Activated CD8-positive, alpha-beta memory T cell treated with anti-CD3 and anti-CD28 coated beads for 36 hours (primary cell): ENCODE data around the gene ACAP1. TPM values are rescaled to one million over a fixed set of nuclear protein-coding genes. Genes with fewer than 3 reads are reported as not detected.

Experiments used
- CTCF ChIA-PET: fragments of 350-600 bp; sonication (Branson Sonifier 250); formaldehyde crosslinking; loops from one replicate; lab custom pipeline; 2021; ENCODE audit warnings: antibody characterized with exemption; lab: Charles Lee
- POLR2A ChIA-PET: fragments of 350-600 bp; sonication (Branson Sonifier 250); formaldehyde crosslinking; loops from one replicate; lab custom pipeline; 2021; ENCODE audit warnings: antibody characterized with exemption; lab: Charles Lee
- total RNA-seq, 2 experiments: library from RNA; stranded (reverse); gene quantifications; one replicate each; pipeline ENCODE4 v1.2.3, GENCODE V29; 2021

ACAP1 gene, protein sequence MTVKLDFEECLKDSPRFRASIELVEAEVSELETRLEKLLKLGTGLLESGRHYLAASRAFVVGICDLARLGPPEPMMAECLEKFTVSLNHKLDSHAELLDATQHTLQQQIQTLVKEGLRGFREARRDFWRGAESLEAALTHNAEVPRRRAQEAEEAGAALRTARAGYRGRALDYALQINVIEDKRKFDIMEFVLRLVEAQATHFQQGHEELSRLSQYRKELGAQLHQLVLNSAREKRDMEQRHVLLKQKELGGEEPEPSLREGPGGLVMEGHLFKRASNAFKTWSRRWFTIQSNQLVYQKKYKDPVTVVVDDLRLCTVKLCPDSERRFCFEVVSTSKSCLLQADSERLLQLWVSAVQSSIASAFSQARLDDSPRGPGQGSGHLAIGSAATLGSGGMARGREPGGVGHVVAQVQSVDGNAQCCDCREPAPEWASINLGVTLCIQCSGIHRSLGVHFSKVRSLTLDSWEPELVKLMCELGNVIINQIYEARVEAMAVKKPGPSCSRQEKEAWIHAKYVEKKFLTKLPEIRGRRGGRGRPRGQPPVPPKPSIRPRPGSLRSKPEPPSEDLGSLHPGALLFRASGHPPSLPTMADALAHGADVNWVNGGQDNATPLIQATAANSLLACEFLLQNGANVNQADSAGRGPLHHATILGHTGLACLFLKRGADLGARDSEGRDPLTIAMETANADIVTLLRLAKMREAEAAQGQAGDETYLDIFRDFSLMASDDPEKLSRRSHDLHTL
- 100 to 1,000 TPM; 234 to 241 TPM for total RNA-seq

DNA sequence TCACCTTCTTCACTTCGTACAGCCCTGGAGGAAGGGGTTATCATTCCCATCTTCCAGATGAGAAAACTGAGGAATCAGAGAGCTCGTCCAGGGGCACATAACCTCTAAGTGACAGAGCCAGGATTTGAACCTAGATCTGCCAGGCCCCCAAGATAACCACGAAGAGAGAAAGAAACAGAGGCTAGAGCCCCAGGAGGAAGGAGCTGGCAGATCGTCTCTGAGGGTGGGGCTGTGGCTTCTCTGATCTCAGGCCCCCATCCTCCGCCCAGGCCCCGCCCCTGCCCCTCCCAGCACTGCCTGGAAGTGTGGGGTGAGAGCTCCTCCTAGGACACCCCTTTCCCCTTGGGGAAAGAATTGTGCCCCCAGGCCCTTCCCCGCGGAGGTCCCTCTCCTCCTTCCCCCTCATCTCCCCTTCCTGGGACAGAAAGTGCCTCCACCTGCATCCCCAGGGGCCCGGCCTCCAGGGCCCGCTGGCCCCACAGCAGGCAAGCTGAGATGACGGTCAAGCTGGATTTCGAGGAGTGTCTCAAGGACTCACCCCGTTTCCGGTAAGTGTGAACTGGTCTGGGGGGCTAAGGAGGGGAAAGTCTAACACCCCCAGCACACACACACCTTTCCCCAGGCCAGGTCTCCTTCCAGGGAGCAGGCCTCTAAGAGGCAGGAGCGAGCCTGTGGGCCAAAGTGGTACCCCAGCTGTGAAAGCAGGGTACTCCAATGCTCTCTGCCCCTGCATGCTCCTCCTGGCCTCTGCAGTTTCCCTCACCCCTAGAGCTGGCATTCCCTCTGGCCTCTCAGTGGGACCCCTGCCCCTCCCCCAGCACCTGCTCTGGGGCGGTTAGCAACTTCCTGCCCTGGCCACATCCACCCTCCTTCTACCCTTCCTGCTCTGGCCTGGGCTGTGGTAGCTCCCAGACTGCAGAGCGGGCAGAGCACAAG, at the start of gene ACAP1:
Gene ACAP1, plus strand, starts transcription at position 290 of the 936 bp plus-strand sequence. Its CDS starts 206 bp downstream, at position 496.
- CTCF ChIA-PET: interaction anchor here (0.8 to 3.6 kb wide), 15 partner anchors 8 to 802 kb away, joined by 3 to 21 read pairs (median 4); partner anchors contain the start of genes GPS2, SLC2A4 and TMEM102
- POLR2A ChIA-PET: interaction anchor here (0.6 to 2.3 kb wide), 9 partner anchors 8 to 118 kb away, joined by 3 to 13 read pairs (median 3); partner anchors contain the start of genes ACADVL and DLG4

DNA sequence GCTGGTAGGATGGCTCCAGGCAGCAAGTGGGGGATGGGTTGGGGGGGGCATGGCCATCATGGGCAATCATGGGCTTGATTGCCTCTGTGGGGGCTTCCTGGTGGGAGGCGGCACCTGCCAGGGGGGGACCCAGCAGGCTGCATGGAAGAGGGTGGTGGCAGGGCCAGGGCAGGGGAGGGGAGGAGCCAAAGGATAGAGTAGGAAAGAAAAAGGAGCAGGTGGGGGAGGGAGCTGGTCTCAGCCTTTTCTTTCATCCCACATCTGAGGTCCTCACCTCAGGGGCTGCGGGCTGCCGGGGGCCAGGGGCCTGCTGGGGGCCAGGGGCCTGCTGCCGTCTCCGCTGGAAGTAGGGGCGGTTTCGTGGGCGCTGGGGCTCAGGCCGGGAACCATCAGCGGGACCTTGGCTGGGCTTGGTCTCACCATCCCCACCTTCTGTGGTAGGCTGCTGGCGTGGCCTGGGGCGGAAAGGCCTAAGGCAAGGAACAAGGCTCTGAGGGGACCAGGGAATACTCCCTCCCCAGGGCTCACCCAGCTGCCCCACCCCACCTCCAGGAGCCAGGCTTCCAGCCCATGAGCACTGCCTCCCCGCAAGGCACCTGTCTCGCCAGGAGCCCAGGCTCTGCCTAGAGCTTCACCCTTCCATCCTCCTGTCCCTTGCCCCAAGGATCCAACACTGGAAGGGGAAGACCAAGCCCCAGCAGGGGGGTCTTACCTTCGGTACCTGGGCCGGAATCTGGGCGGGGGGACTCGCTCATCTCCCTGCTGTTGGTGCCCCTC, 46.9 kb upstream of the ACAP1 start:
- ChIA-PET POLR2A (no interaction called here), CTCF (interaction anchor here (0.6 to 1.2 kb wide), 2 partner anchors 7 to 8 kb away, joined by 3 read pairs; partner anchors contain the start of gene SLC2A4)

DNA sequence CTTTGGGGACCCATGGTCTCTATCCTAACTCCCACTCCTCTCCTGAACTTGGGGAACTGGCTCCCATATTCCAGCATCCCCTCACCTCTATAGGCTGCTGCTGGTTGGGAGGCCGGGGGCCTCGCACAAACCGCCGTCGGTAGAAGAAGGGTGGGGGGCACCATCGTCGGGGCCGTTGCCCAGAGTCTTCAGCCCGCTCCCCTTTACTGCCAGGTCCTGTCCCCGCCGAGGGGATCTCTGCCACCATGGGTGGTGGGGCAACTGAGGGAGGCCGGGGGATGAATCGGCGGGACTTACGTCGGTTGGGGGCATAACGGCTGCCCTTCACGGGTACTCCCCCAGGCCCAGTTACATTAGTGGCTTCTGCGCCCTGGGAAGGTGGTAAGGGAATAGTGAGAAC, 46.2 kb upstream of the ACAP1 start:
- ChIA-PET POLR2A (no interaction called here), CTCF (no interaction called here)

DNA sequence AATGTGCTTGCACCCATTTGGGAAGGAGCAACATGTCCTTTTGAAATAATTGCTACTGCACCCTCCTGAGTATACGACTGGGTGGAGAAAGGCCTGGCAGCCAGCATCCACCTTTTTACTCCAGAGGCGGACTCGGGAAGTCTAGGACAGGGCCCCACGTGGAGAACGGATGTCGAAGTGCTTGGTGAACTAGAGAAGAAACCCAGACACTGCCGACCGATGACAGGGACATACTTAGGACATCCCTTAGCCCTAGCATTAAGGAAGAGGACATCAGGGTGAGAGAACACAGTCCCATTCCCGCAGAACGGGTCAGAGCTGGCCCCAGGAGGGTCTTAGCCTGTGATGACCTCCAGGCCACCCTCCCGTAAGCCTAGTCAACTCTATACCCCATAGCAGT, 45.6 kb upstream of the ACAP1 start:
- ChIA-PET CTCF (interaction anchor here (0.5 kb wide), 1 partner anchor 25 kb away, joined by 4 read pairs; no protein-coding TSS in a partner anchor), POLR2A (no interaction called here)

DNA sequence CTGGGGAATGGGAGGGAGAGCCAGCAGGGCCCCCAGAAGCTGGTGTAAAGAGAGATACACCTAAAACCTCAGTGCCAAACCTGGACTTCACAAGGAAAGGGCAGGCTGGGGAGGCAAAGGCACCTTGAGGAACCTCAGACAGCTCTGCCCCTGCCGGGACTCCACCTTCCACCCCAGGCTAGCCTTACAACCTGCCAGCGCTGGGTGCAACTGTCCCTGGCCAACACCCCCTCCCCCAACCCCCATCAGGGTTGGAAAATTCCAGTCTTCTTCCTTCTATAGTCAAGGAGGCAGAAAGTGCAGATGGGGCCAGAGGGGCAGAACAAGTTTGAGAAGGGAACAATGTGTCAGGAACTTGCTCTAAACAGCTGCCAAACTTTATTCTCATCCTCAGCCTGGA, 44.1 kb upstream of the ACAP1 start:
- POLR2A ChIA-PET: no interaction called here
- CTCF ChIA-PET: interaction anchor here (1.0 to 1.2 kb wide), 2 partner anchors 11 to 76 kb away, joined by 3 read pairs; partner anchors contain the start of gene SLC2A4

DNA sequence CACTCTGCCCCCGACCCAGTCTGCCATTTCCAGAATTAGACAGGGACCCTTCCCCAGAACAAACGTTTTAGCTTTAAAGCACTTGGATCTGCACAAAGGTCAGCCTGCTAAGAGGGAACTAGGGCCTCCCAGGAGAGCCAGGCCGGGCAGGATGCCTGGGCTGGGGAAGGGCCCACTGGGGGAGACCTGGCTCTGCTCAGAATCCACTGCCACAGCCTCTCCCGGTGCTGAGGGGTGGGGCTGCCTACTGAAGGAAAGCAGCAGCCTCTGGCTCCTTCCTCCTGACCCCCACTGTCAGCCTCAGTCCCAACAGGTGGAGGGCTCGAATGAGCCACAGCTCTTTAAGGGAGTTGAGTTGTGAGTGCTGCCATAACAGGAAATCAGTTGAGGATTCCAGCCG, 43.6 kb upstream of the ACAP1 start:
- POLR2A ChIA-PET: no interaction called here
- CTCF ChIA-PET: interaction anchor here (1.0 to 1.2 kb wide), 2 partner anchors 12 to 77 kb away, joined by 3 read pairs; partner anchors contain the start of gene SLC2A4

DNA sequence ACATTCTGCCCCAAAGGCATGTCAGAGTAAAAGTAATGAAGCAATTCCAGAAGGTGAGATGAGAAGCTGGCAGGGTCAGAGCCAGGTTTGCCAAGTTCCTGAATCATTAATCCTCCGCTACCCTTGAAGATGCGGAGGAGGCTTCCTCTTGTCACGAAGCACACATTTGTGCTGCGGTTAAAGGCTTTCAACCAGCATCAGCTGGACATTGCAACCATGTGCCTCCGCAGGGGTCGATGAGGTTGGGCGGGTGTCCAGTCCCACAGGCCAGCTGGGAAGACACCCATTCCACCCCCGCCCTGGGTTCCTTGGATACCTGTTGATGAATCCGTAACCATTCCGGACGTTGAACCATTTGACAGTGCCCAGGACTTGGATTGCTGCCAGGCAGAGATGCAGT, 43.2 kb upstream of the ACAP1 start:
- CTCF ChIA-PET: interaction anchor here (0.7 to 1.2 kb wide), 5 partner anchors 12 to 144 kb away, joined by 3 read pairs; partner anchors contain the start of gene SLC2A4

DNA sequence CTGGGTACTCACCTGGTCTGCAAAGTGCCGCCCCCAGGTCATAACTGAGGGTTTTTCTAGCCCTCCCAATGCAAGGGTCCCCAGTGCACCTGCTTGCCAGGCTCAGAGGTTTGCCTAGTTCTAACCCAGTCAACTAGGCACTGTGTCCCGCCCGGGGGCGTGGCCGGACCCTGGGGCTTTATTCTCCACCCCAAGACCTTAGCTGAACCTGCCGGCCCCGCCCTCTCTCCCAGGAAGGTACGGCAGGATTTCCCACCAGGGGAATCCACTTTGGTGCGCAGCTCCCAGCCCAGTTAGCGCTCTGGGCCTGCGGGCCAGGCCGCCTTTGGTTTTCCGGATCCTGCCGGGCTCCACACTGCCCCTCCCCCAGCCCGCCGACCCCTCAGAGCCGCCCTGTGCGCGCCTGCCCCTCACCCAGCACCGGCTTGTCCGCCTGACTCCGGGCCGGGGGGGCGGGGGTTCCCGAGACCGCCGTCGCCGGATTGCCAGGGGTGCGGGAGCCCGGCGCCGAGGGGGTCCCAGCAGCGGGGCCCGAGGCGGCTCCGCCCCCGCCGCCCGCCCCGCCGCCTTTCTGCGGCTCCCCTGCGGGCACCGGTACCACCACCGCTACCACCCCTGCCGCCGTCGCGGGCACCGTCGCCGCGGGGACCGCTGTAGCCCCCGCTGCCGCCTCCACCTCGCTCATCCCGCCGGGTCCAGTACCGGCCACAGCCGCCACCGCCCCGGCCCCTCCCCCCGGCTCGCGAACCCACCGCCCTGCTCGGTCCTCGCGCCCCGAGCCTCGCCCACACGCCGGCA, 42.3 kb upstream of the ACAP1 start:
- POLR2A ChIA-PET: interaction anchor here (0.6 kb wide), 1 partner anchor 12 kb away, joined by 4 read pairs; no protein-coding TSS in a partner anchor
- CTCF ChIA-PET: interaction anchor here (0.7 to 1.0 kb wide), 3 partner anchors 11 to 143 kb away, joined by 3 read pairs; no protein-coding TSS in a partner anchor

More for the DNA sequence above, 43.2 kb upstream of the ACAP1 start:
- POLR2A ChIA-PET: no interaction called here

DNA sequence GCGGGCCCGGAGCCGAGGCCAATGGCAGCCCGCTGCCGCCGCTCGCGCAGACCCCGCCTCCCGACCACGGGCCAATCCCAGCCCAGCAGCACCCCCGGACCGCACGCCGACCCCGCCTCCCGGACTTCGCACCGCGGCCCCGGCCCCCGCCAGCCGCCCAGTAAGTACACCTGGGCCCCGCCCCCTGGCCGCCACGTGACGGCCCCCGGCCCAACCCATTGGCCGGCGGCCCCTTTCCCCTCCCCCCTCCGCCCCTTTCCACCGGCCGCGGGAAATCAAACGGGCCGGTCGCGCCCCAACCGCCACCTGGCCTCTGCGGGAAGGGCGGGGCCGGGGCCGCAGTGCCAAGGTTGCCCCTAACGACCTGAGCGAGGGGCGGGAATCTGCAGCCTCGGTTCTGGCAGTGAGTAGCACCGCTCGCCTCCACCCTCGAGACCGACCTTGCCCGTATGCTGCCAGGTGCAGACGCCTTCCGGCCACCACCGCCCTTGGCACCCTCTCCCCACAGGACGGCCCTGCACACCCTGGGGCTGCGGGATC, 41.6 kb upstream of the ACAP1 start, which contains the start of gene YBX2:
Gene YBX2, minus strand, starts transcription at position 26 of the 540 bp plus-strand sequence. CDS start 139 bp downstream, outside the sequence.
- POLR2A ChIA-PET: no interaction called here
- CTCF ChIA-PET: no interaction called here

DNA sequence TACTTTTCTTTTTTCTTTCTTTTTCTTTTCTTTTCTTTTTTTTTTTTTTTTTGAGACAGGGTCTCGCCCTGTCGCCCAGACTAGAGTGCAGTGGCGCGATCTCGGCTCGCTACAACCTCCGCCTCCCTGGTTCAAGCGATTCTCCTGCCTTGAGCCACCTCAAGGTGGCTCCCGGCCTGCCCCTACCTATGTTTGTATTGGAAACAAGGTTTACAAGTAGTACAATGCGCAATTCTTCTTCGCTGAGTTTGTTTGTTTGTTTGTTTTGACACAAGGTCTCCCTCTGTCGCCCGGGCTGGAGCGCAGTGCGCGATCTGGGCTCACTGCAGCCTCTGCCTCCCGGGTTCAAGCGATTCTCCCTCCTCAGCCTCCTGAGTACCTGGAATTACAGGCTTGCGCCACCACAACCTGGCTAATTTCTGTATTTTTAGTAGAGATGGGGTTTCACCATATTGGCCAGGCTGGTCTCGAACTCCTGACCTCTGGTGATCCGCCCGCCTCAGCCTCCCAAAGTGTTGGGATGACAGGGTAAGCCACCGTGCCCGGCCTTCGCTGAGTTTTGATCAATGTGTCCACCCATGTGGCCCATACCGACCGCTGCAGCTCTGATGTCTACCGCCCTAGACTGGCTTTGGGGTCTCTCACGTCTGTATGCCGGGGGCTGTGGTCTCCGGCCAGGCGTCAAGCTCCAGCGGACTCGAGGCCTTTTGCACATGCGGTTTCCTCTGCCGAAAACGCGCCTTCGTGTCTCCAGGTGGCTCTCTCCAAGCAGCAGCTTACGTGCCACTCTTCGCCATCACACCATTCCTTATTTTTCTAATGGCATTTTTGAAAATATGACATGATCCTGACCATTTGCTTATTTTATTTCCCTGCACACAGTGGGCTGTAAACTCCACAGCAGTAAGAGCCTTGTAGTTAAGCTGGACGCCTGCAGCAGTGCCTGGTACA, 40.8 kb upstream of the ACAP1 start:
- ChIA-PET POLR2A (interaction anchor here (0.9 to 1.0 kb wide), 2 partner anchors 10 to 18 kb away, joined by 3 read pairs; no protein-coding TSS in a partner anchor), CTCF (interaction anchor here (0.8 to 2.5 kb wide), 23 partner anchors 10 to 262 kb away, joined by 3 to 50 read pairs (median 5); partner anchors contain the start of genes ACADVL, DLG4, DVL2 and SLC2A4)

DNA sequence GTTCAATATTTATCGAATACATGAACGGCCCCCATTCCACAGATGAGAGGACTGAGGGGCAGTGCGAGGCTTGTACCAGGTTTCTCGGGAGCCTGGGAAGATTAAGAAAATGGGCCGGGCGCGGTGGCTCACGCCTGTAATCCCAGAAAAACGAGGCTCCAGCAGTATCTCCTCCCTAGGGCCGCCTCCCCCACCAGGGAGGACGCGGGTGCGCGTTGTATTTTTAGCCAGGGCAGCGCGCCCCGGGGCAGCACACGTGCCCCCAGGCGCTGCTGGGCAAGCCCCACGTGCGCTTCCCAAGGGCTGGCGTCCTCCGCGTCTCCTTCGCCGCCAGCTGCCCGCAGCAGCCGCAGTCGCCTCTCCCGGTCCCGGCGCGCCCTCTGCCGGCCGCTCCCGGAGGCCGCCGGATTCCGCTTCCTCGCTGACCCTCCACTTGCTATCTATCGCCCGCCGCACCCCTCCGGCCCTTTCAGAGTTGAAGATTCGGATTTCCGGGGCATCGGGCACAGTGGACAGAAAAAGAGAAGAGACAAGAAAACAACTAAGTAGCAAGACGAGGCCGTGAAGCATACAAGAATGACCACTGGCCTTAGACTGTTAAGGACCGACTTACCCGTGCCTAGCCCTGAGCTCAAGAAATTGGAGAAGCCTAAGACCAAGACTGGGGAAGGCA, 40.0 kb upstream of the ACAP1 start:
- ChIA-PET POLR2A (interaction anchor here (0.9 to 1.0 kb wide), 3 partner anchors 10 to 17 kb away, joined by 3 read pairs; no protein-coding TSS in a partner anchor), CTCF (interaction anchor here (0.6 to 2.5 kb wide), 27 partner anchors 8 to 280 kb away, joined by 3 to 50 read pairs (median 4); partner anchors contain the start of genes ACADVL, DLG4, DVL2 and SLC2A4)

DNA sequence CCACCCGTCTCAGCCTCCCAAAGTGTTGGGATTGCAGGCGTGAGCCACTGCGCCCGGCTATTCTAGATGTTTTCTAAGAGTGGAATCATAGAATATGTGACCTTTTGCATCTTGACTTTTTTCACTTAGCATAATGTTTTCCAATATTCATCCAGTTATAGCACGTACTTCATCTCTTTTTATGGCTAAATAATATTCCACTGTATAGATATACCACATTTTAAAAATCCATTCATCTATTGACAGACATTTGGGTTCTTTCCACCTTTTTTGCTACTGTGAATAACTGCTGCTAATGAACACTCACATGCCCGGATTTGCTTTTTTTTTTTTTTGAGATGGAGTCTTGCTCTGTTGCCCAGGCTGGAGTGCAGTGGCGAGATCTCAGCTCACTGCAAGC, 32.1 kb upstream of the ACAP1 start:
- ChIA-PET POLR2A (no interaction called here), CTCF (interaction anchor here (1.0 to 1.2 kb wide), 2 partner anchors 24 to 37 kb away, joined by 3 read pairs; no protein-coding TSS in a partner anchor)

DNA sequence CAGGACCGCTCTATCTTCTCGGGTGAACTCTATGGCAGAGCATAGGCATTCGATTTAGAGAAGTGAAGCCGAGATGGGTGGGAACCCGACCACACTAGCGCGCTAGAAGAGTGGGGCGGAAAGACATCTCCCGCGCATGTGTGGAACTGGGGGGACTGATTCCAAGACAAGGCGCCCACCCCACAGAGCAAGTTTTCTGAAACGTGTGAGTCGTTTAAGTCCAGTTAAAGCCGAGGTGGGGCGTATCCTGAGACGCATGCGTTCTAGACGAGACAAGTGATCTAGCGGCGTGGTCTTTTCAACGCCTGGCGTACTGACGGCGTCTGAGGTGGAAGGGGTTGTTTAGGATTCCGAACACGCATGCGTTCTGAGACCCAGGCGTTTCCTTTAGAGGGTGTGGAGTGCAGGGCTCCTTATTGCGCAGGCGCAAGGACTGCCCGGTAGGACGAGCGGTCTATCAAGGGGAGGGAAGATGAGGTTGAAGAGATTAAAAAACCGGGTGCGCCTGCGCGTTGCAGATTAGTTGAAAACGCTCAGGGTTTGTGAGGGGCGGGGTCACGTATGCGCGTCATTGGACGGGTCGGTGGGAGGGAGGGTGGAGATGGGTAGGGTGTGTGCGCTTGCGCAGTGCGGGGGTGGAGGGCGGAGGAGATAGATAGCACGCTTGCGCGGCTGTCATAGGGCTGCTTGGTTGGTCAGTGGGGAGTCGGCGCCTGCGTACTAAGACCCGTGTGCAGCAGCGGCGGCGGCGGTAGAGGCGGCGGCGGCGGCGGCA, 29.2 kb upstream of the ACAP1 start, which contains the start of gene EIF5A:
Gene EIF5A, plus strand, starts transcription at position 718 of the 775 bp plus-strand sequence. CDS start 2,008 bp downstream, outside the sequence.
- CTCF ChIA-PET: interaction anchor here (2.3 kb wide), 1 partner anchor 11 kb away, joined by 8 read pairs; no protein-coding TSS in a partner anchor
- POLR2A ChIA-PET: interaction anchor here (1.0 kb wide), 1 partner anchor 380 kb away, joined by 8 read pairs; the partner anchor contains the start of gene TP53
